NCI-H2107 treated with DMSO at 0.1 percent for 48 hours (cell line): ENCODE data around the gene EPS8L2.

Experiments used
- DNase-seq: peaks from one replicate; lab custom pipeline; 2025; ENCODE audit not compliant: unreplicated experiment; lab: John Stamatoyannopoulos, UW

EPS8L2 gene

GRCh38 chr11:703506-703905 lies 2.5 kb upstream of the EPS8L2 start:
- DNase-seq: no peak

GRCh38 chr11:704228-704674 lies 1.8 kb upstream of the EPS8L2 start:
- DNase-seq: no peak

- no peak for DNase-seq
Observed at GRCh38 chr11:704781-705645, 1.0 kb upstream of the EPS8L2 start.

GRCh38 chr11:706439-706956 lies 467 bp downstream of the EPS8L2 start:
- DNase-seq: no peak

- no peak for DNase-seq
Observed at GRCh38 chr11:706957-707816, 1.2 kb downstream of the EPS8L2 start.

GRCh38 chr11:707817-708420 lies 1.9 kb downstream of the EPS8L2 start:
- no peak for DNase-seq

- DNase-seq: no peak
Observed at GRCh38 chr11:708511-708910, 2.5 kb downstream of the EPS8L2 start.

- no peak for DNase-seq
Observed at GRCh38 chr11:709109-709997, 3.3 kb downstream of the EPS8L2 start.

GRCh38 chr11:714436-714835 lies 8.4 kb downstream of the EPS8L2 start:
- no peak for DNase-seq

GRCh38 chr11:719214-720016 lies 13.4 kb downstream of the EPS8L2 start:
- DNase-seq: no peak

GRCh38 chr11:720017-720641 lies 14.1 kb downstream of the EPS8L2 start:
- DNase-seq: no peak

- DNase-seq: no peak
Observed at GRCh38 chr11:720642-721246, 14.7 kb downstream of the EPS8L2 start.

- no peak for DNase-seq
Observed at GRCh38 chr11:721247-721740, 15.3 kb downstream of the EPS8L2 start.

GRCh38 chr11:721741-722345 lies 15.8 kb downstream of the EPS8L2 start:
- DNase-seq: peak; percentile 15

- no peak for DNase-seq
Observed at GRCh38 chr11:722346-722811, 16.3 kb downstream of the EPS8L2 start.

- DNase-seq: peak; percentile 16
Observed at GRCh38 chr11:723120-723883, 17.3 kb downstream of the EPS8L2 start.
